PFSK-1 (cell line): ENCODE results near the gene KRTAP12-3.

Source experiments
- FOXP2 ChIP-seq: optimal IDR thresholded peaks from 2 replicates; pipeline ENCODE3; 2011; ENCODE audit warnings: borderline replicate concordance, control low read depth, inconsistent platforms; ENCODE audit not compliant: insufficient read depth; ENCODE audit errors: extremely low read length, extremely low read depth
- POLR2AphosphoS5 ChIP-seq: IDR thresholded peaks from 2 replicates; pipeline ENCODE4 v1.6.1; 2012; ENCODE audit warnings: low read depth, mild to moderate bottlenecking, control low read depth, low read length, moderate library complexity
- SIN3A ChIP-seq: IDR thresholded peaks from 2 replicates; pipeline ENCODE4 v1.6.1; 2012; ENCODE audit warnings: mild to moderate bottlenecking, low read length, moderate library complexity, borderline replicate concordance; ENCODE audit not compliant: insufficient read depth
- TAF1 ChIP-seq: IDR thresholded peaks from 2 replicates; pipeline ENCODE4 v1.6.1; 2012; ENCODE audit warnings: low read length, control low read depth, borderline replicate concordance; ENCODE audit not compliant: insufficient read depth
- TF ChIP-seq, protein P1 (sequence below), 2 experiments: IDR thresholded peaks; 2 replicates each; pipeline versions ENCODE4 v1.6.1 to v1.8.0; 2011 to 2012; ENCODE audit warnings: low read depth in 2 of 2, low read length in 2 of 2, control low read depth in 1 of 2, inconsistent platforms in 1 of 2, mild to moderate bottlenecking in 1 of 2, moderate library complexity in 1 of 2; ENCODE audit not compliant: insufficient read depth in 1 of 2

DNA sequence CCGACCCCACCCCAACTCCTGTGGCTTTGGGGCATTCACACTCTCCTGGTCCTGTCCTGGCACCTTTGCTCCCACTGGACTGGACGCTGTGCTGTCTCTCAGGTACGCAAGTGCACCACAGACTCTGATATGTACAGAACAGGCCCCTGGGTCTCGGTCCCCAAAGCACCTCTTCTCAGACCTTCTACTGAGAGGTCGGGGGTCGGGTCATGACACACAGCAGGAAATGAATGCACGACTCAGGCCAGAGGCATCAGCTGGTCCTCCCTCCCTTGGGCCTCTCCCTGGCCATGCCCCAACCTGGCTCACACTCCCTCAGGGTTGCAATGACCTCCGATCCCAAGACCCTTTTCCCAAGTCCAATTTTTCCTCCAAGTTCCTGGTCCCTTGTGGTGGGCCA, 37.5 kb downstream of the KRTAP12-3 start:
- TF ChIP-seq TAF1 = no peak
- TF ChIP-seq, protein P1, sequence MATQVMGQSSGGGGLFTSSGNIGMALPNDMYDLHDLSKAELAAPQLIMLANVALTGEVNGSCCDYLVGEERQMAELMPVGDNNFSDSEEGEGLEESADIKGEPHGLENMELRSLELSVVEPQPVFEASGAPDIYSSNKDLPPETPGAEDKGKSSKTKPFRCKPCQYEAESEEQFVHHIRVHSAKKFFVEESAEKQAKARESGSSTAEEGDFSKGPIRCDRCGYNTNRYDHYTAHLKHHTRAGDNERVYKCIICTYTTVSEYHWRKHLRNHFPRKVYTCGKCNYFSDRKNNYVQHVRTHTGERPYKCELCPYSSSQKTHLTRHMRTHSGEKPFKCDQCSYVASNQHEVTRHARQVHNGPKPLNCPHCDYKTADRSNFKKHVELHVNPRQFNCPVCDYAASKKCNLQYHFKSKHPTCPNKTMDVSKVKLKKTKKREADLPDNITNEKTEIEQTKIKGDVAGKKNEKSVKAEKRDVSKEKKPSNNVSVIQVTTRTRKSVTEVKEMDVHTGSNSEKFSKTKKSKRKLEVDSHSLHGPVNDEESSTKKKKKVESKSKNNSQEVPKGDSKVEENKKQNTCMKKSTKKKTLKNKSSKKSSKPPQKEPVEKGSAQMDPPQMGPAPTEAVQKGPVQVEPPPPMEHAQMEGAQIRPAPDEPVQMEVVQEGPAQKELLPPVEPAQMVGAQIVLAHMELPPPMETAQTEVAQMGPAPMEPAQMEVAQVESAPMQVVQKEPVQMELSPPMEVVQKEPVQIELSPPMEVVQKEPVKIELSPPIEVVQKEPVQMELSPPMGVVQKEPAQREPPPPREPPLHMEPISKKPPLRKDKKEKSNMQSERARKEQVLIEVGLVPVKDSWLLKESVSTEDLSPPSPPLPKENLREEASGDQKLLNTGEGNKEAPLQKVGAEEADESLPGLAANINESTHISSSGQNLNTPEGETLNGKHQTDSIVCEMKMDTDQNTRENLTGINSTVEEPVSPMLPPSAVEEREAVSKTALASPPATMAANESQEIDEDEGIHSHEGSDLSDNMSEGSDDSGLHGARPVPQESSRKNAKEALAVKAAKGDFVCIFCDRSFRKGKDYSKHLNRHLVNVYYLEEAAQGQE (IDR thresholded peaks at IDR 0.05; ENCODE audit: insufficient read depth in 1 of 2, low read depth in 2 of 2, low read length in 2 of 2) = no peak
- TF ChIP-seq POLR2AphosphoS5 = no peak
- no peak for TF ChIP-seq SIN3A
- TF ChIP-seq FOXP2 = no peak
